GM18517 (cell line): ENCODE results near the gene FHIT.
"Not testable (repeated sequence)": the region's sequence is repeated elsewhere in the genome, so short reads cannot be mapped to it uniquely, and the experiment has no call there.

ENCODE experiments used
- ATAC-seq: cut with Tn5 transposase; IDR thresholded peaks from one replicate; pipeline ENCODE4 v1.9.1; 2021; ENCODE audit warnings: mild to moderate bottlenecking, moderate library complexity; ENCODE audit not compliant: unreplicated experiment

FHIT gene

GRCh38 chr3:61008153-61008997, 242.9 kb downstream of the FHIT start:
- ATAC-seq = no peak

- no peak for ATAC-seq
Measured at GRCh38 chr3:61005591-61005990, 245.7 kb downstream of the FHIT start.

- no peak for ATAC-seq
Measured at GRCh38 chr3:60998858-60999257, 252.4 kb downstream of the FHIT start.

GRCh38 chr3:60992395-60992794, 258.9 kb downstream of the FHIT start:
- ATAC-seq = no peak

GRCh38 chr3:60990442-60990730, 260.9 kb downstream of the FHIT start:
- ATAC-seq = no peak

GRCh38 chr3:60989626-60990441, 261.4 kb downstream of the FHIT start:
- no peak for ATAC-seq

GRCh38 chr3:60987191-60987590, 264.1 kb downstream of the FHIT start:
- ATAC-seq = not testable (repeated sequence)

- no peak for ATAC-seq
Measured at GRCh38 chr3:60986552-60986951, 264.7 kb downstream of the FHIT start.

- ATAC-seq = no peak
Measured at GRCh38 chr3:60983906-60984305, 267.3 kb downstream of the FHIT start.

- ATAC-seq = no peak
Measured at GRCh38 chr3:60980342-60980692, 270.9 kb downstream of the FHIT start.

- ATAC-seq = no peak
Measured at GRCh38 chr3:60979461-60980341, 271.6 kb downstream of the FHIT start.

GRCh38 chr3:60973321-60973720, 277.9 kb downstream of the FHIT start:
- ATAC-seq = no peak

GRCh38 chr3:60972599-60972998, 278.7 kb downstream of the FHIT start:
- ATAC-seq = no peak

GRCh38 chr3:60970850-60971249, 280.4 kb downstream of the FHIT start:
- ATAC-seq = no peak

- no peak for ATAC-seq
Measured at GRCh38 chr3:60967141-60967540, 284.1 kb downstream of the FHIT start.

GRCh38 chr3:60957541-60957940, 293.7 kb downstream of the FHIT start:
- no peak for ATAC-seq

- ATAC-seq = no peak
Measured at GRCh38 chr3:60956729-60957128, 294.5 kb downstream of the FHIT start.

GRCh38 chr3:60955034-60955433, 296.2 kb downstream of the FHIT start:
- no peak for ATAC-seq

- no peak for ATAC-seq
Measured at GRCh38 chr3:60954048-60954447, 297.2 kb downstream of the FHIT start.

- ATAC-seq = no peak
Measured at GRCh38 chr3:60953351-60953750, 297.9 kb downstream of the FHIT start.

- ATAC-seq = no peak
Measured at GRCh38 chr3:60952055-60952454, 299.2 kb downstream of the FHIT start.
